SW 1271 (cell line): ENCODE data around the gene UCHL5.

Experiments used
- DNase-seq, 2 experiments: peaks; one replicate each; lab custom pipeline; 2025; lab: John Stamatoyannopoulos, UW

Gene UCHL5

DNA sequence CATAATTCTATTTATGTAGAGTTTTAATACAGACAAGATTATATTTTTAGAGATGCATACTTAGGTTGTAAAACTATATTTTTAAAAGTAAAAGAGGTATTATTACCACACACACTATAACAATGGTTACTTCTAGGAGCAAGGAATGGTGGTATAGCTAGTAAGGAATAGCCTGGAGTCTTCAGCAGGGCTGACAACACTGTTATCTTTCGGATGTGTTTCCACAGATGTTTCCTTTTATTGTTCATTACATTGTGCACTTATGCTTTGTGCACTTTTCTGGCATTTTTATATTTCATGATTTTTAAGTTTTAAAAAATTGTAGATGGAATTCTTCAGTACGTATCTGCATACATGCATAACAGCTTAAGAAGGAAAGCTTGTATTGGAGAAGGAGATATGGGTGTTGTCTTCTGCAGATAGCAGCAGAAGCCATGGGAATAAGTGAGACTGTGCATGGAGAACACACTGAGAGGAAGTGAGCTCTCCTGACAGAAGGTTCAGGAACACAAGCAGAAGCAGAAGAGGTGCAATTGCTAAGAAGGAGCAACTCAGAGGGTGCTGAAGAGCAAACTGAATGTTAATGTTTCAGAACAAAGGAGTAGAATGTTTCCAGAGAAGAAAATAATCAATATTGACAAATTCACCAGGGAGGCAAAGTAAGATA is 91.8 kb downstream of the UCHL5 start:
- no peak for DNase-seq

DNA sequence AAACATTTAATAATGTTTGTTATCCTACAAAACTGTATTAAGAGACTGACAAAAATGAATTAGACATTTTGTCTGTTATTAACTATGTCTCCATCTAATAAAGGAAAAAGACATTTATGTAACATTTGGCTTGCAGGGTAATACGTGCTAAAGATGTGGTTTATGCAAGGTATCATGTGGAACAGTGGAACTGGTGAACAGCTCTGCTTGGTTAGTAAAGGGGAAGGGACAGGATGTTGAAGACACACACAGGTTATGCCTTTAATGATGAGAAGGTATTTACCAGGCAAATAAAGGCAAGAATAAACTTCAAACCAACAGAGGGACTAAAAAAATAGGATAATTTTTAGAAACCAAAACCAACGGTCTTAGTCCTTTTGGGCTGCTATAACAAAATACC is 93.1 kb downstream of the UCHL5 start:
- DNase-seq = no peak

DNA sequence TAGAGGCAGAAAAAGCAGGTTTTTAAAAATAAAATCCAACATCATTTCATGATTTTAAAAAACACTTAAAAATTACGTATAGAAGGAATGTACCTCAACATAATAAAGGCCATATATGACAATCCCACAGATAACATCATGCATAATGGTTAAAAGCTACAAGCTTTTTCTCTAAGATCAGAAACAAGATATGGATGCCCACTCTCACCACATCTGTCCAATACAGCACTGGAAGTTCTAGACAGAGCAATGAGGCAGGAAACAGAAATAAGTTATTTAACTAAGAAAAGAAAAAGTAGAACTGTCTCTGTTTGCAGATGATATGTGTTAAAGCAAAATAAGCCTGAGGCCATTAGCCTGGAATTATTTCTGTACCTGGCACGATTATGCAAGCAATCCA is 96.3 kb downstream of the UCHL5 start:
- DNase-seq = no peak
